ENCODE data around the gene ELMO1.

- TF ChIP-seq, protein P1, sequence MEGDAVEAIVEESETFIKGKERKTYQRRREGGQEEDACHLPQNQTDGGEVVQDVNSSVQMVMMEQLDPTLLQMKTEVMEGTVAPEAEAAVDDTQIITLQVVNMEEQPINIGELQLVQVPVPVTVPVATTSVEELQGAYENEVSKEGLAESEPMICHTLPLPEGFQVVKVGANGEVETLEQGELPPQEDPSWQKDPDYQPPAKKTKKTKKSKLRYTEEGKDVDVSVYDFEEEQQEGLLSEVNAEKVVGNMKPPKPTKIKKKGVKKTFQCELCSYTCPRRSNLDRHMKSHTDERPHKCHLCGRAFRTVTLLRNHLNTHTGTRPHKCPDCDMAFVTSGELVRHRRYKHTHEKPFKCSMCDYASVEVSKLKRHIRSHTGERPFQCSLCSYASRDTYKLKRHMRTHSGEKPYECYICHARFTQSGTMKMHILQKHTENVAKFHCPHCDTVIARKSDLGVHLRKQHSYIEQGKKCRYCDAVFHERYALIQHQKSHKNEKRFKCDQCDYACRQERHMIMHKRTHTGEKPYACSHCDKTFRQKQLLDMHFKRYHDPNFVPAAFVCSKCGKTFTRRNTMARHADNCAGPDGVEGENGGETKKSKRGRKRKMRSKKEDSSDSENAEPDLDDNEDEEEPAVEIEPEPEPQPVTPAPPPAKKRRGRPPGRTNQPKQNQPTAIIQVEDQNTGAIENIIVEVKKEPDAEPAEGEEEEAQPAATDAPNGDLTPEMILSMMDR (IDR thresholded peaks at IDR 0.05), result no peak
- no peak for TF ChIP-seq EP300 (IDR thresholded peaks at IDR 0.05)
Measured at GRCh38 chr7:37440738-37441385, 7.8 kb downstream of the ELMO1 start.
